Spleen (tissue), 11 donors: ENCODE data around the gene ZNF385D. TPM values are rescaled to one million over a fixed set of nuclear protein-coding genes. Genes with fewer than 3 reads are reported as not detected.

Experiments used
- DNase-seq: peaks from one replicate; pipeline ENCODE4 v3.0.0-alpha.2; 2020
- H3K27ac ChIP-seq, 8 donors: fragments of 200-600 bp; sonication (generic) in 7 of 8; 1 replicate in 4 of 8; 2 replicates in 4 of 8; pipeline versions ENCODE4 v1.5.0 to v1.8.0; 2016 to 2021; ENCODE audit warnings: inconsistent platforms in 4 of 8, mild to moderate bottlenecking in 4 of 8, moderate library complexity in 1 of 8
- H3K27me3 ChIP-seq, 7 donors: fragments of 200-600 bp; sonication (generic) in 6 of 7; replicated peaks in 1 of 7; 1 replicate in 4 of 7; 2 replicates in 3 of 7; pipeline versions ENCODE4 v1.5.0 to v1.8.0; 2016 to 2021; ENCODE audit warnings: inconsistent platforms in 3 of 7, mild to moderate bottlenecking in 1 of 7
- H3K36me3 ChIP-seq, 6 donors: fragments of 200-600 bp; sonication (generic) in 5 of 6; 1 replicate in 4 of 6; 2 replicates in 2 of 6; pipeline versions ENCODE4 v1.5.0 to v1.8.0; 2016 to 2021; ENCODE audit warnings: inconsistent platforms in 2 of 6
- H3K4me1 ChIP-seq, 6 donors: fragments of 200-600 bp; sonication (generic) in 5 of 6; 1 replicate in 3 of 6; 2 replicates in 3 of 6; pipeline versions ENCODE4 v1.5.0 to v1.8.0; 2016 to 2021; ENCODE audit warnings: inconsistent platforms in 3 of 6
- H3K4me3 ChIP-seq, 8 donors: fragments of 200-600 bp; sonication (generic) in 7 of 8; 1 replicate in 4 of 8; 2 replicates in 4 of 8; pipeline versions ENCODE4 v1.5.0 to v1.8.0; 2016 to 2021; ENCODE audit warnings: inconsistent platforms in 4 of 8, mild to moderate bottlenecking in 4 of 8, moderate library complexity in 2 of 8
- H3K9me3 ChIP-seq, 8 donors: fragments of 200-600 bp; sonication (generic) in 7 of 8; 1 replicate in 4 of 8; 2 replicates in 4 of 8; pipeline versions ENCODE4 v1.5.0 to v1.8.0; 2016 to 2021; ENCODE audit warnings: inconsistent platforms in 4 of 8
- CTCF ChIP-seq, 11 experiments: fragments of 200-600 bp in 7 of 11; fragments of 450-650 bp in 4 of 11; sonication (generic) in 4 of 11; IDR thresholded peaks in 8 of 11; conservative IDR thresholded peaks in 3 of 11; 1 replicate in 7 of 11; 2 replicates in 4 of 11; pipeline versions ENCODE4 v1.4.0 to v1.8.0; 2016 to 2021; ENCODE audit warnings: antibody characterized with exemption in 11 of 11, inconsistent platforms in 4 of 11, mild to moderate bottlenecking in 1 of 11
- POLR2A ChIP-seq, 3 donors: fragments of 450-650 bp; IDR thresholded peaks; one replicate each; pipeline ENCODE4 v1.5.1; 2017; ENCODE audit warnings: antibody characterized with exemption in 3 of 3, mild to moderate bottlenecking in 1 of 3
- POLR2AphosphoS5 ChIP-seq, 3 donors: sonication (generic); formaldehyde crosslinking; IDR thresholded peaks; one replicate each; pipeline ENCODE4 v1.5.1; 2017; ENCODE audit warnings: antibody characterized with exemption in 3 of 3
- WGBS, 5 donors: extraction: QIAGEN DNeasy Blood & Tissue Kit in 3 of 5; methylation state at CpG; one replicate each; pipeline versions ENCODE4 v1.1.5 to v1.1.7; 2013 to 2018; 5-methylcytosine and 5-hydroxymethylcytosine counted together
- intact Hi-C: fragments of 100-400 bp; cut with DNase I; formaldehyde crosslinking; loops from one replicate; pipeline ENCODE4 v1.15.0; 2023; ENCODE audit warnings: low total_unique reads
- polyA plus RNA-seq, 3 donors: library from polyadenylated mRNA; stranded (reverse); fragments of 200-250 nt; gene quantifications; one replicate each; pipeline ENCODE4 v1.2.1, GENCODE V29; 2013
- total RNA-seq, 7 donors: library from RNA; depleted of rRNA in 3 of 7; stranded (reverse); fragments of >200 nt in 3 of 7; fragmentation: NEBNext Ultra II Directional in 4 of 7; extraction: Animal tissue kit (Norgen Biotek cat#: 25700) in 4 of 7; gene quantifications; one replicate each; pipeline versions ENCODE4 v1.1.0 to v1.2.1, GENCODE V29; 2016 to 2021
- donor health status: healthy with polysubstance abuse.
- donor health status: DM: no; HTN: no; CAD: no; lungs with moderate emphysema.
- donor health status: DM: no; HTN: no; CAD: no.
- donor health status: Bipolar disorder and iron deficiency.
- donor health status: healthy.
- donor health status: DM: no; HTN: no; CAD: no.
- donor health status: DM: yes; HTN: yes; CAD: no.

Gene ZNF385D
- total and polyA plus RNA-seq, 10 donors = 0.05 to 3.2 (median 0.70) TPM

DNA sequence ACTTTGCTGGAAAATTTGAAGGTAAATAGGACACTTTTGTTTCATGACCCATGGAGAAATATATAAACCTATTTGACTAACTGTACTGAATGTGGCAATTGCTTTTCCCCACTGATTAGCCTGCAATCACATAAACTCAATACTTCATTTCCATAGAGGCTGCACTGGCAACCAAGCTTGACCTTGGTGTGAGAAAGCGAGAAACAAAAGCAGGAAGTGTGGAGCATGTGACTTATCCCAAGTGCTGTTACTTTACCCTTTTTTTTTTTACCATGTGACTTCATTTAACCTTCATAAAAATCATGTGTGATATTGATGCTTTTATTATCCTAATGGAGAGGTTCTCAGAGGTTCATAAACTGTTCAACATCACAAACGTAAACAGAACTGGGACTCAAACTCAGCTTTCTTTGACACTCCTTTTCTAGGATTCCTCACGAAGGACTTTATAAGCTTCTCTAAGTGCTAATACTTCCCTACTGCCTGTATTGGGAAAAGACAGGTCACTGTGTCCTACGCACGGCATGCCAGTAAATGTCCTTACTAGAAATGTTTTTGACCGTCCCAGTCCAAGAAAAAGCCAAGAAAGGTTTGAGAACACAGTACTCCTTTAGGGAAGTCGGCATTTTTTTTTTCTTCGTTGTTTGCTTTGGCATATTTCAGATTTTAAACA lies 34.9 kb upstream of the ZNF385D start:
- no peaks in the 10 kb centered on the region for H3K36me3 ChIP-seq
- DNase-seq = no peak
- no peak overlapping the region for H3K4me3 ChIP-seq
- no peaks in the 10 kb centered on the region for H3K27me3 ChIP-seq
- peaks cover 0 to 17% (median 0%) of the 10 kb centered on the region in 6 donors for H3K4me1 ChIP-seq
- intact Hi-C loops = no loop called here
- H3K27ac ChIP-seq = peak overlapping the region in 4 of 8 donors; percentile 16 to 63 (median 25)
- TF ChIP-seq POLR2AphosphoS5 (IDR thresholded peaks at IDR 0.05) = no peak
- no peak for TF ChIP-seq CTCF (IDR thresholded peaks at IDR 0.05 in 8 of 11, conservative IDR thresholded peaks at IDR 0.05 in 3 of 11)
- TF ChIP-seq POLR2A (IDR thresholded peaks at IDR 0.05) = no peak
- H3K9me3 ChIP-seq = peaks cover 0 to 6% (median 0%) of the 10 kb centered on the region in 8 donors
- WGBS, 5 donors = 62 to 71% (median 62%) methylated on average over 8 of the region's 8 CpGs

DNA sequence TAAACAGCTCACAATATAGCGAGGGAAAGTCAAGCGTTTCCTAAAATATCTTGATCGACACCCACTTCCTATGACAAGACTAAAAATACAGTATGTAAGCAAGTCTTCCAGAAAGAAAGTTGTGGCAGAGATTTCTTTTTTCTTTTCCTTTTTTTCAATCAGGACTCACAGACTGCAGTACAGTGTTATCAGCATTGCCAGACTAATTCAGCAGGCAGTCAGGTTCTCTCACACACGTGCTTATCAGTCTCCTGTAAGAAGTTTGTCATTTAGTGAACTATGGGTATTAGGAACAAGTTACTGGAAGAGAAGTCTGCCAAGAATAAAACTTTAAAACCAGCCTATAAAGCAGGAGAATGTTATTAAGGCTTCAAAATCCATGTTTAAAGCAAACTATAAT lies 32.8 kb upstream of the ZNF385D start:
- Histone ChIP-seq H3K27ac (no peak overlapping the region), H3K9me3 (peaks cover 0 to 10% (median 0%) of the 10 kb centered on the region in 8 donors), H3K4me3 (no peak overlapping the region), H3K27me3 (no peaks in the 10 kb centered on the region), H3K4me1 (peaks cover 0 to 17% (median 0%) of the 10 kb centered on the region in 6 donors), H3K36me3 (no peaks in the 10 kb centered on the region)
- TF ChIP-seq POLR2A (IDR thresholded peaks at IDR 0.05) (no peak), POLR2AphosphoS5 (IDR thresholded peaks at IDR 0.05) (no peak), CTCF (IDR thresholded peaks at IDR 0.05 in 8 of 11, conservative IDR thresholded peaks at IDR 0.05 in 3 of 11) (no peak)
- 2 to 12% (median 11%) methylated on average over 4 of the region's 4 CpGs for WGBS, 5 donors
- DNase-seq = no peak
- intact Hi-C loops = no loop called here

DNA sequence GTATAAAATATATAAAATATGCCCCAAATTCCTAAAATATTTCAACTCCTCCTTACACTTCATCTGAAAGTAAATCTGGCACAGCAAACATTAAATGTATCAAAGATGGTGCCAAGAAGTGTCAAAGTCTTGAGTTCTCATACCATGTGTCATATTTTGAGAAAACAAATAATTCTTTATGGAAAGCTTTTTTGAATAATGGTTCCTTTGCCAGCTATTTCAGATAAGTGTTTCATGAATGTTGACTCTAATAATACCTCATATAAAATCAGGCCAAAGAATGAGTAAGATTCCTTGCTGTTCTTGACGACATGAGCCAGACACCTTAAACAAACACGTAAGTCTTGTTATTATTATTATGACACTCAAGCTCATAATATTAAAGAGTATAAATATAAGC lies 30.3 kb upstream of the ZNF385D start:
- H3K27me3 ChIP-seq = no peaks in the 10 kb centered on the region
- H3K4me3 ChIP-seq = no peak overlapping the region
- H3K9me3 ChIP-seq = peaks cover 0 to 7% (median 0%) of the 10 kb centered on the region in 8 donors
- H3K36me3 ChIP-seq = no peaks in the 10 kb centered on the region
- H3K4me1 ChIP-seq = peaks cover 0 to 15% (median 0%) of the 10 kb centered on the region in 6 donors
- intact Hi-C loops = no loop called here
- DNase-seq = no peak
- WGBS, 5 donors = 92 to 98% (median 95%) methylated on average over 2 of the region's 2 CpGs
- no peak overlapping the region for H3K27ac ChIP-seq
- TF ChIP-seq CTCF (IDR thresholded peaks at IDR 0.05 in 8 of 11, conservative IDR thresholded peaks at IDR 0.05 in 3 of 11) = no peak
- TF ChIP-seq POLR2AphosphoS5 (IDR thresholded peaks at IDR 0.05) = no peak
- no peak for TF ChIP-seq POLR2A (IDR thresholded peaks at IDR 0.05)

- Histone ChIP-seq H3K9me3 (peaks cover 0 to 7% (median 0%) of the 10 kb centered on the region in 8 donors), H3K36me3 (no peaks in the 10 kb centered on the region), H3K27ac (no peak overlapping the region), H3K4me3 (no peak overlapping the region), H3K4me1 (peaks cover 0 to 10% (median 0%) of the 10 kb centered on the region in 6 donors), H3K27me3 (no peaks in the 10 kb centered on the region)
- DNase-seq = no peak
- 49 to 73% (median 67%) methylated on average over 1 of the region's 1 CpG for whole genome bisulfite sequencing, 5 donors
- intact Hi-C loops = no loop called here
- TF ChIP-seq POLR2AphosphoS5 (IDR thresholded peaks at IDR 0.05) (no peak), POLR2A (IDR thresholded peaks at IDR 0.05) (no peak), CTCF (IDR thresholded peaks at IDR 0.05 in 8 of 11, conservative IDR thresholded peaks at IDR 0.05 in 3 of 11) (no peak)
Observed at GRCh38 chr3:21779909-21780308, 28.9 kb upstream of the ZNF385D start.
